PC-9 (cell line): ENCODE measurements around the gene PAK4.

Source experiments
- EZH2 ChIP-seq: fragments of 200-600 bp; sonication (generic); IDR thresholded peaks from 2 replicates; pipeline ENCODE4 v1.8.0; 2017; ENCODE audit warnings: antibody characterized with exemption, low read depth
- TF ChIP-seq, protein P1 (sequence below): fragments of 200-600 bp; sonication (generic); conservative IDR thresholded peaks from 2 replicates; pipeline ENCODE4 v1.6.1; 2017; ENCODE audit warnings: mixed run types, antibody characterized with exemption, mild to moderate bottlenecking, moderate library complexity

DNA sequence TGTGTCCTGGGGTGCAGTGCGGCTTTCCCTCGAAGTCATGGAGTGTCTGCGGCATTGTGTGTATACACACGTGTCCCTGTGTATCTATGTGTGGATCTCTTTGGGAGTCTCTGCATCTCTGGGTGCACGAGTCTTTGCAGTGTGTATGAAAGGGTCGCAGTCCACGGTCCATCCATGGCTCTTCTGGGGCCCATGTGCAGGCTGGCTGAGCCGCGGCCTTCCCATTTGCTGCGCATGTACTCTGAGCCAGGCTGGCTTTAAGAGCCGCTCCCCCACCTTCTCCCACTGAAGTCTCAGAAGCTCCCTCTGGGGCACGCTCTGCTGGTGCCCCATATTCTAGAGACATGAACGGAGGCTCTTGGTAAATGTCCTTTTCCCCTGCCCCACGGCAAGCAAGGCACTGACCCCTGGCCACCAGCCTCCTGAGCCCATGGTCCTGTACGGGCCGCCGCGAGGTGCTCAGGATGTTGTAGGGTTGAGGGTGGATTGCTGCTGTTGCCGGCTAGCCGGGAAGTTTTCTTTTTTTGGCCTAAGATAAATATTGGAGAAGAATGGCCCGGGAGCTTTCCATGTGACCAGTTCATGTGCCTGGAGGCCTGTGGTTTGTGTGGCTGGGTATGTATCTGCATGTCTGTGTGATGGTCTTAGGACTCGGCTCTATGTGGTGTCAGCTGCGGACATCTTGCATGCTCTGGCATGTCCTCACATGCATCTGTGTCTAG, 31.9 kb downstream of the PAK4 start:
- TF ChIP-seq, protein P1, sequence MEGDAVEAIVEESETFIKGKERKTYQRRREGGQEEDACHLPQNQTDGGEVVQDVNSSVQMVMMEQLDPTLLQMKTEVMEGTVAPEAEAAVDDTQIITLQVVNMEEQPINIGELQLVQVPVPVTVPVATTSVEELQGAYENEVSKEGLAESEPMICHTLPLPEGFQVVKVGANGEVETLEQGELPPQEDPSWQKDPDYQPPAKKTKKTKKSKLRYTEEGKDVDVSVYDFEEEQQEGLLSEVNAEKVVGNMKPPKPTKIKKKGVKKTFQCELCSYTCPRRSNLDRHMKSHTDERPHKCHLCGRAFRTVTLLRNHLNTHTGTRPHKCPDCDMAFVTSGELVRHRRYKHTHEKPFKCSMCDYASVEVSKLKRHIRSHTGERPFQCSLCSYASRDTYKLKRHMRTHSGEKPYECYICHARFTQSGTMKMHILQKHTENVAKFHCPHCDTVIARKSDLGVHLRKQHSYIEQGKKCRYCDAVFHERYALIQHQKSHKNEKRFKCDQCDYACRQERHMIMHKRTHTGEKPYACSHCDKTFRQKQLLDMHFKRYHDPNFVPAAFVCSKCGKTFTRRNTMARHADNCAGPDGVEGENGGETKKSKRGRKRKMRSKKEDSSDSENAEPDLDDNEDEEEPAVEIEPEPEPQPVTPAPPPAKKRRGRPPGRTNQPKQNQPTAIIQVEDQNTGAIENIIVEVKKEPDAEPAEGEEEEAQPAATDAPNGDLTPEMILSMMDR: no peak
- TF ChIP-seq EZH2: no peak
